ENCODE measurements around the gene HIVEP1. TPM values are rescaled to one million over a fixed set of nuclear protein-coding genes. Genes with fewer than 3 reads are reported as not detected.

The HIVEP1 gene
- total RNA-seq, 4 donors from 2014 or later, result 14.9 to 30.6 (median 22.2) TPM

DNA sequence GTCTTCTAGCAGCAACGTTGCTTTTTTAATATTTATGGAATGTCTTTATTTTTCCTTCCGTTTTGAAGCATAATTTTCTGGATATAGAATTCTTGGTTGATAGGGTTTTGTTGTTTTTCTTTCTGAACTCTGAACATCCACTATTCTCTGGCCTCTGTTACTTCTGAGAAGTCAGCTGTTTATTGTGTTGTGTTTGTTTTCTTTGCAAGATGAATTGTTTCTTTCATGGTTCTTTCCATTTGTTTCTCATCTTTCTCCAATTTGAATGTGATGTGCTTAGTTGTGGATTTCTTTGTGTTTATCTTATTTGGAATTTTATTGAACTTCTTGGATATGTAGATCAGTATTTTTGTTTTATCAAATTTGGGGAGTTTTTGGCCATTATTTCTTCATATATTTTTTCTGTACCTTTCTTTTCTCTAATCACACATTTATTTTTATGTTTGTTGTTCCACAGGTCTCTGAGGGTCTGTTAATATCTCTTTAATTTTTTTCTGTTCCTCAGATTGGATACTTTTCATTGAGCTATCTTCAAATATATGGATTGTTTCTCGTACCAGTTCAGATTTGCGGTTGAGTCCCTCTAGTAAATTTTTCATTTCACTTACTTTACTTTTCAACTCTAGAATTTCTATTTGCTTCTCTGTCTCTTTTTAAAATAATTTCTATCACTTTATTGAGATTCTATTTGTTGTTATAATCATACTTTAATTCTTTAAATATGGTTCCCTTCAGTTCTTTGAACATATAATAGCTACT is 18.0 kb downstream of the HIVEP1 start:
- Histone ChIP-seq H3K4me3 (no peak overlapping the region), H3K27ac (no peak overlapping the region), H3K36me3 (peaks cover 0 to 30% (median 0%) of the 10 kb centered on the region in 3 donors), H3K27me3 (no peaks in the 10 kb centered on the region), H3K4me1 (peaks cover 4 to 32% (median 7%) of the 10 kb centered on the region in 4 donors), H3K9me3 (peaks cover 0 to 22% (median 8%) of the 10 kb centered on the region in 4 donors)
- no peak for DNase-seq (ENCODE audit: low spot score in 2 of 2)
- WGBS, 2 donors, result 82 to 90% methylated on average over 4 of the region's 4 CpGs
- TF ChIP-seq EP300 (IDR thresholded peaks at IDR 0.05) (no peak), POLR2A (IDR thresholded peaks at IDR 0.05) (no peak)
- TF ChIP-seq, protein P1, sequence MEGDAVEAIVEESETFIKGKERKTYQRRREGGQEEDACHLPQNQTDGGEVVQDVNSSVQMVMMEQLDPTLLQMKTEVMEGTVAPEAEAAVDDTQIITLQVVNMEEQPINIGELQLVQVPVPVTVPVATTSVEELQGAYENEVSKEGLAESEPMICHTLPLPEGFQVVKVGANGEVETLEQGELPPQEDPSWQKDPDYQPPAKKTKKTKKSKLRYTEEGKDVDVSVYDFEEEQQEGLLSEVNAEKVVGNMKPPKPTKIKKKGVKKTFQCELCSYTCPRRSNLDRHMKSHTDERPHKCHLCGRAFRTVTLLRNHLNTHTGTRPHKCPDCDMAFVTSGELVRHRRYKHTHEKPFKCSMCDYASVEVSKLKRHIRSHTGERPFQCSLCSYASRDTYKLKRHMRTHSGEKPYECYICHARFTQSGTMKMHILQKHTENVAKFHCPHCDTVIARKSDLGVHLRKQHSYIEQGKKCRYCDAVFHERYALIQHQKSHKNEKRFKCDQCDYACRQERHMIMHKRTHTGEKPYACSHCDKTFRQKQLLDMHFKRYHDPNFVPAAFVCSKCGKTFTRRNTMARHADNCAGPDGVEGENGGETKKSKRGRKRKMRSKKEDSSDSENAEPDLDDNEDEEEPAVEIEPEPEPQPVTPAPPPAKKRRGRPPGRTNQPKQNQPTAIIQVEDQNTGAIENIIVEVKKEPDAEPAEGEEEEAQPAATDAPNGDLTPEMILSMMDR (IDR thresholded peaks at IDR 0.05), result no peak

DNA sequence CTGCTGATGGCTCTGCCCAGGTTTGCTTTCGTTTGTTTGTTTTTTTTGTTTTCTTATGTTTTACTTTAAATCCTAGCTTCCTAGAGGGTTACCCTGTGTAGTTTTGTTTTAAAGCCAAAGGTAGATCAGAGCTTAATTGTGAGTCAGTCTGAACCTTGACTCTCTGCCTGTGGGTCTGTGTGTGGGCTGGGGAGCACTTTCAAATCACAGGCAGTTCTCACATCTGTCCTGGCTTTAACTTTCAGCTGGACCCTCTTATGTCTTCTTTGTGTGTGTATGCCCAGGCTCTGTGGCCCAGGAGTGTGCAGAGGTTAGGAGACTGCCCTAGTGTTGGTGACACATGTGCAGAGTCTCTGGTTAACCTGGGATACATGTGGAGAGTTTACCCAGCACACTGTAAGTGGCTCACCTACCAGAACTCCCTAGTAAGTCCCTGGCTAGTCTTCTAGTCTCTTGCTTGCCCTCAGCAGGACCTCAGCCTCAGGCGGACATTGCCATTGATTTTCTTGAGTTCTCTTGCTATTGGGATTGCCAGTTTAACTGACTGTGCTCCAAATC is 19.0 kb downstream of the HIVEP1 start:
- H3K27ac ChIP-seq, result no peak overlapping the region

DNA sequence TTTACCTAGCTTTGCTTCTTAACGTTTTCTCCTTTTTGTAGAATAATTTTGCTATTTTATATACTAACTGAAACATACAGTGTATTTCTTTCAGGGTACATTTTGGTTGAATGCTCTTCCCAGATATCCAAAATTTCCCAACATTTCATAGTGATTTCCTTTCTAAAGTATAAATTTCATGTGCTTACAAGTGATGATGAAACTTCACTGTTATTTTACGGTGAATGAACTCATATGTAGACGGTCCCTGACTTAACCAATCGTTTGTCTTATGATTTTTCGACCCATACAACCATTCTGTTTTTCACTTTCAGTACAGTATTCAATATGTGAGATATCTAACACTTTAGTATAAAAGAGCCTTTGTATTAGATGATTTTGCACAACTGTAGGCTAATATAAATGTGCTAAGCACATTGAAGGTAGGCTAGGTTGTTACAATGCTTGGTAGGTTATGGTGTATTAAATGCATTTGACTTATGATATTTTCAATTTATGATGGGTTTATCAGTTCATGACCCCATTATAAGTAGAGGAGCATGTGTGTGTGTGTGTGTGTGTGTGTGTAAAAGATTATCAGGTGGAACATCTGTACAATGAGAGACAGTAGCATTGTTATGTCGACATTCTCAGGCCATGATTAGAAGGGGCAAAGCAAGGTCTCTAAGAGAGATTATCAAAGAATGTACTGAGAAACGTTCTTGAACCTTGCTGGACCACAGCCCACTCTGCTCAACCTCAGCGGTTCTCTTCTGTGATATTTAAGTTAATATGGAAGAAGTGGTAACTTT is 20.9 kb downstream of the HIVEP1 start:
- H3K4me1 ChIP-seq, result peaks cover 4 to 19% (median 9%) of the 10 kb centered on the region in 4 donors
- H3K9me3 ChIP-seq, result peaks cover 0 to 22% (median 8%) of the 10 kb centered on the region in 4 donors
- TF ChIP-seq, protein P1 (IDR thresholded peaks at IDR 0.05), result no peak
- no peak for TF ChIP-seq POLR2A (IDR thresholded peaks at IDR 0.05)
- TF ChIP-seq EP300 (IDR thresholded peaks at IDR 0.05), result no peak
- no peaks in the 10 kb centered on the region for H3K27me3 ChIP-seq
- H3K27ac ChIP-seq, result no peak overlapping the region
- 60 to 63% methylated on average over 8 of the region's 8 CpGs for WGBS, 2 donors
- peaks cover 0 to 24% (median 0%) of the 10 kb centered on the region in 3 donors for H3K36me3 ChIP-seq
- DNase-seq (ENCODE audit: low spot score in 2 of 2), result no peak
- no peak overlapping the region for H3K4me3 ChIP-seq

More for the DNA sequence above, 19.0 kb downstream of the HIVEP1 start:
- no peak for DNase-seq (ENCODE audit: low spot score in 2 of 2)
- no peak for TF ChIP-seq POLR2A (IDR thresholded peaks at IDR 0.05)
- TF ChIP-seq EP300 (IDR thresholded peaks at IDR 0.05), result no peak
- TF ChIP-seq, protein P1 (IDR thresholded peaks at IDR 0.05), result no peak
- WGBS, 2 donors, result 91 to 98% methylated on average over 2 of the region's 2 CpGs
- Histone ChIP-seq H3K4me3 (no peak overlapping the region), H3K4me1 (peaks cover 4 to 28% (median 7%) of the 10 kb centered on the region in 4 donors), H3K9me3 (peaks cover 0 to 22% (median 8%) of the 10 kb centered on the region in 4 donors), H3K27me3 (no peaks in the 10 kb centered on the region), H3K36me3 (peaks cover 0 to 30% (median 0%) of the 10 kb centered on the region in 3 donors)

DNA sequence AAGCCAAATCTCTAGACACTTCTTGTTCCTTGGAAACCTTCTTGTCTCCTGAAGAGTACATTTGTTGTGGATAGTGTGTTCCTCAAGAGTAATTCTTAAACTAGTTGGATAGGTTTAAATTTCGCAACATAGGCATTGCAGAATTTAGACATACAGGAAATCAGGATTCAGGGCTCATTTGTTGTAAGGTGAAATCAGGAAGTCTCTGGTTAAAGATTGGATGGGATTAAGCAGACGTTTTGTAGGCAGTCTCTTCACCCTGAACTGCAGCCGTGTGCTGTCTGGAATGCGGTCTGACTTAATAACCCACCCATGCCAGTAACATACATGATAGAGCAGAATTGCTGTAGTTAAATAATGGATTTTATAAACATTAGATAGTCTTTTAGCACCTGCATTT is 21.7 kb downstream of the HIVEP1 start:
- DNase-seq (ENCODE audit: low spot score in 2 of 2), result no peak
- peaks cover 0 to 21% (median 8%) of the 10 kb centered on the region in 4 donors for H3K9me3 ChIP-seq
- 47 to 48% methylated on average over 4 of the region's 4 CpGs for WGBS, 2 donors
- peaks cover 0 to 21% (median 0%) of the 10 kb centered on the region in 3 donors for H3K36me3 ChIP-seq
- no peak for TF ChIP-seq POLR2A (IDR thresholded peaks at IDR 0.05)
- TF ChIP-seq, protein P1 (IDR thresholded peaks at IDR 0.05), result no peak
- TF ChIP-seq EP300 (IDR thresholded peaks at IDR 0.05), result no peak
- no peaks in the 10 kb centered on the region for H3K27me3 ChIP-seq
- peaks cover 4 to 19% (median 9%) of the 10 kb centered on the region in 4 donors for H3K4me1 ChIP-seq
- H3K27ac ChIP-seq, result no peak overlapping the region
- no peak overlapping the region for H3K4me3 ChIP-seq
